IPS DF 4.7 (cell line): Measurements from ENCODE around the gene KAT2A.
A peak's percentile ranks its signal among the peaks of the same experiment; 100 is the strongest.

Experiments used
- DNase-seq: peaks from one replicate; pipeline ENCODE4 v3.0.0-alpha.2; 2013; ENCODE audit warnings: low spot score; ENCODE audit errors: extremely low read depth

Gene KAT2A

DNA sequence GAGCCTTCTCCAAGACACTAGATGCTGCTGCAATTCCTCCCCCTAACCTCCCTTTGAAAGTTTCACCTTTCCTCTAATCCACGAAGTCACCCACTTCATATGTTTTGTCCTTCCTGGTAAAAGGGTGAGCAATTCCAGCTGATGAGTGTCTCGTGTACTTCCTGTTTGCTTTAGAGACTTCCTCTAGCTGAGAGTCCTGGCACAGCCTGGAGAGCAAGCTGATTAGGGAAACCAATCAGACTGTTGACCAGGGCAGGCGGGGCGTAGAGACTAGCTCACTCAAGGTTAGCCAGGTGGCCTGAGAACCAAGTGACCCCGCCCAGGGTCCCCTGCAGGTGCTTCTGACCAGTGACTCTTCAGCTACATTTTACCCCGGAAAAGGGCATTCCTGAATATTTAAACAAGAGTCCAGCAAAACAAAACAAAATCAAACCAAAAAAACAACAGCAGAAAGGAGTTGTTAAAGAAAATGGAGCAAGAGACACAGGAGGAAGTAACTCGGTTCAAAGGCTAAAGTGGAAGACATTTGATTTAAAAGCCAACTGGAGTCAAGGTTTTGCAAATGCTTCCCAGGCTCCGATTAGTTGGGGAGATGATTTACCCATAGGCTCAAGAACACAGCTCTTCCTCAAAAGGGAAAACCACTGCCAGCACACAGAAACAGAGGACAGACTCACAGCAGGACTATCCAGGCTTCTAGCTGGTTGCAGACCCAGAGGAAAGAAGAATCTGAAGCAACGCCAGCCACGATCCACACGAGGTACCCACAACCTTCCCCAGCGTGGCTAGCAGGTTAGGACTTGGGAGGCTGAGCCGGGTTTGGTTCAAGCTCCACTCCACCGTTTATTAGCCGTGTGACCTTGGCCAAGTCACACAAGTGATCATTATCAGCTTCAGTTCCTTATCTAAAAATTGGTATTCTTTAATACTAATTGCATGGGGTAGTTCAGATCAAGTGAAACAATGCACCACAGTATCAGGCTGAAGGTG, 14.8 kb upstream of the KAT2A start:
- DNase-seq = no peak

DNA sequence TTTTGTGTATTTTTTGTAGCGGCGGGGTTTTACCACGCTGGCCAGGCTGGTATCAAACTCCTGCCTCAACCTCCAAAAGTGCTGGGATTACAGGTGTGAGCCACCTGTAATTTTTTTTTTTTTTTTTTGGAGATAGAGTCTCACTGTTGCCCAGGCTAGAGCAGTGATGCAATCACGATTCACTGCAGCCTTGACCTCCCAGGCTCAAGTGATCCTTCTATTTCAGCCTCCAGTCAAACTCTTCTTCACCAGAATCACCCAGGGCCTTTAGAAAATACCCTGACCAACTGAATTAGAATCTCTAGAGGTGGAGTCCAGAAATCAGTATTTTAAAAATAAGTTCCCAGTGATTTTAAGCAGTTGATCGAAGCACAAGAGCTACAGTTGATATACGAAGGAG, 14.0 kb upstream of the KAT2A start:
- no peak for DNase-seq

DNA sequence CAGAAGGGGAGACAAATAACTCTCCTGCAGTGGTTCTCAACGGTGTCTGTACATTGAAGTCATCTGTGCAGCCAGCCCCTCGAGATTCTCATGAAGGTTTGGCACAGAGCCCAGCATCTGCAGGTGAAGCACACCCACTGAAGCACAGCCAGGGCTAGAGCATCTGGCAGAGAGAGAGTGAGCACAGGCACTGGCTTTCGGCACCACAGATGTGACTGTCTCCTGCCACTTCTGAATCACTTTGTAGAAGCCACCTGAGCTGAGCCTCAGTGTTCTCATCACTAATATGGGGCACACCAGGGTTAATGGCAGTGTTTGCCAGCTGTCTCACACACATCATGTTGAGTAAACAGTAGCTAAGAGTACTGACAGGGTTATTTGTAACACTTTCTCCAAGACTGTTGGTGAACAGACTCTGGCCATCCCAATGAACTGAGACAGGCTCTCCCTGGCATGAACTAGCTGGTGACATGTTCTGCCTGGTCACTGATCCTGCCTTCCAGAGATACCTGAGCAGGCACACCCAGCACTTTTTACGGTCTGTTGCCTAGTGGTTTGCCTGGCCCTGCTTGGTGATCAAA, 12.4 kb upstream of the KAT2A start:
- DNase-seq = no peak

GRCh38 chr17:42132941-42133340, 11.8 kb upstream of the KAT2A start:
- DNase-seq = no peak

DNA sequence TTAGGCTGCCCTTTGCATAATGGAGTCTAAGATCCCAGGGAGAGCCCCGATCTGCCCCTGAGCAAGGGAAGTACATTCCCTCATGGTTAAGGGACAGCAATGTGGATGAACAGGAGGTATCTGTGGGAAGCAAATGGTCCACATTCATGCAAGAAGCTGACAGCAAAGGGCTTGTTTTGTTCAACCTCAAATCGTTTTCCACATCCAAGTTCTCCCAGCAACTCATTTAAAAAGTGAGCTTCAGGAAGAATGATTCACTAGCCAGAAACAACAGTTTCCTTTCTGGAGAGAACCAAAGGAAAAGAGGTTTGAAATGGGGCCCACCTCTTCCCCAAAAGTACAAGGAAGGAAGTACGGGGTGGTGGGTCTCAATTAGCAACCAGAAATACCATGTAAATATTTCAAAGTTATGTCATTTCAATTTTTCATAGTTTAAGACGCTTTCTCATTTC, 10.8 kb upstream of the KAT2A start:
- no peak for DNase-seq

DNA sequence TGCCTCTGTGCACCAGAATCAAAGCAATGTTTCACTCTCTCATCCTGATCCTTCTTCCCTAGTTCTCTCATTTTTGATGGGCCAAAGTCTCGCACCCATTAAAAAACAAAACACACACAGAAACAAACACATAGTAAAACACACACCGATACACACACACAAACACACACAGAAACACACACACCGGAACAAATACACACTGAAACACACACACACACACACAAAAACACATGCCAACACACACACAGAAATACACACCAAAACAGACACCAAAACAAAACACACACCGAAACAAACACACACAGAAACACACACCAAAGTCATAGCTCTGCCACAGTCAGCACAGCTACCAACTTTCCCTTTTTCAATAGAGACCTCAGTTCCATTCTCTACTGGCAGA, 10.1 kb upstream of the KAT2A start:
- DNase-seq = no peak

GRCh38 chr17:42130310-42130936, 9.3 kb upstream of the KAT2A start:
- no peak for DNase-seq

GRCh38 chr17:42129109-42129837, 8.1 kb upstream of the KAT2A start:
- no peak for DNase-seq

GRCh38 chr17:42127414-42127813, 6.2 kb upstream of the KAT2A start:
- DNase-seq = no peak

GRCh38 chr17:42126836-42127235, 5.7 kb upstream of the KAT2A start:
- no peak for DNase-seq

DNA sequence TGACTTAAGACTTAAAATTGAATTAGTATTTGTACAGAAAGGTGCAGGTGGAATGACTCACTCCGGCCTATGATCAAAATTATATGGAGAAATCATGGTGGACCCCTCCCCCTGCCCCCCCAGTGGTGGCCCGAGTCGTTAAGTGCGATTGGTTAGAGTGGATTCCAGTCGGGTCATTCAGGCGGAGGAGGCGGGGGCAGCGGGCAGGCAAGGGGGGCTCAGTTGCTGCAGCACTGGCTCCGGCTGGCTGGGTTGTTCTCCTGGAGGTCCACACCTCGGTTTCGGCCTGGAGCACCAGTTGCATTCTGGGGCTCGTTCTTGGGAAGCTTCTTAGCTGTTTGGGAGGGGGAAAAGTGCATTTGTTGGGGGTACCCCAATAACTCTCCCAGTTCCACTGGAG, 4.4 kb upstream of the KAT2A start:
- no peak for DNase-seq

DNA sequence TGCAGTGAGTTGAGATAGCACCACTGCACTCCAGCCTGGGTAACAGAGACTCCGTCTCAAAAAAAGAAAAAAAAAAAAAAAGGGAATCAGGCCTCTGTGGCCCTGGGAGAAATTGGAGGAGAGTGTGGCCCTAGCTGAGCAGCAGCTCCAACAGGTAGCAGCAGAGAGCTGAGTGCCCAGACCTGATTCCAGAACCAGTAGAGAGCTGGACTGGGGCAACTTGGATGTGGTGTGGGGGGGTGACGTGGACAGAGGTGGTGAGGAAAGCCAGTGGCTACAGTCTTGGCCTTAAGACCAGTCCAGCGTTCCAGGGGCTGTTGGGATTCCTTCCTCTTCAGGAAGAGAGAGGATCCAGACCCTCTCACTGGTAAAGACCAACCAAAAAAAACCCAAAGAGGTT, 3.1 kb upstream of the KAT2A start:
- no peak for DNase-seq

DNA sequence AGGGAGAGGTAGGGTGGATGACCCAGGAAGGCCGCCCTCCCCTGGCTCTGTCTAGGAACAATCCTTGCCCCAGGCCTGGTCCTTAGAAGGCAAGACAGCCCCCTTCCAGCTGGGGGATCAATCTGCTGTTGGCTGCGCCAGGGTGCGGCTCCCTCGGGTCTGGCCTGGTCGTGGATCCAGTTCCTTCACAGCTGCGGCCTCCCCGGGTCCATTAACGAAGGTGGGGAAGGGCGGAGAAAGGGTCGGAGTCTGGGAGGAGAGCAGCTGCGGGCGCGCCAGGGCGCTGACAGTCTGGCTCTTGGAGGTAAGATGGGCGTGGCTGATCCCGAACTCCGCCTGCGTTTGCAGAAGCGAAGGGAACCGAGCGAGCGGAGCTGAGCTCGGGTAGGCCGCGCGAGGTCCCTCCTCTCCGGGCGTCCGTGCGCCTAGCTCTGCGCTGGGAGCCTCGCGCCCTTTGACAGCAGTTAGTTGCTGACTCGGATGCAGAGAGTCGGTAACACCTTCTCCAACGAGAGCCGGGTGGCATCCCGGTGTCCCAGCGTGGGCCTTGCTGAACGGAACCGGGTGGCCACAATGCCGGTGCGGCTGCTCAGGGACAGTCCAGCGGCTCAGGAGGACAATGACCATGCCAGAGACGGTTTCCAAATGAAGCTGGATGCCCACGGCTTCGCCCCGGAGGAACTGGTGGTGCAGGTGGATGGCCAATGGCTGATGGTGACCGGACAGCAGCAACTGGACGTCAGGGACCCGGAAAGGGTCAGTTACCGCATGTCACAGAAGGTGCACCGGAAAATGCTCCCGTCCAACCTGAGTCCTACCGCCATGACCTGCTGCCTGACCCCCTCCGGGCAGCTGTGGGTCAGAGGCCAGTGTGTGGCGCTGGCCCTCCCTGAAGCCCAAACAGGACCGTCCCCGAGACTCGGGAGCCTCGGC, 1.5 kb upstream of the KAT2A start, which contains the start of gene HSPB9:
Gene HSPB9, plus strand, starts transcription at position 434 of the 933 bp plus-strand sequence. Its CDS starts 47 bp downstream, at position 481.
- peak; percentile 68 for DNase-seq

DNA sequence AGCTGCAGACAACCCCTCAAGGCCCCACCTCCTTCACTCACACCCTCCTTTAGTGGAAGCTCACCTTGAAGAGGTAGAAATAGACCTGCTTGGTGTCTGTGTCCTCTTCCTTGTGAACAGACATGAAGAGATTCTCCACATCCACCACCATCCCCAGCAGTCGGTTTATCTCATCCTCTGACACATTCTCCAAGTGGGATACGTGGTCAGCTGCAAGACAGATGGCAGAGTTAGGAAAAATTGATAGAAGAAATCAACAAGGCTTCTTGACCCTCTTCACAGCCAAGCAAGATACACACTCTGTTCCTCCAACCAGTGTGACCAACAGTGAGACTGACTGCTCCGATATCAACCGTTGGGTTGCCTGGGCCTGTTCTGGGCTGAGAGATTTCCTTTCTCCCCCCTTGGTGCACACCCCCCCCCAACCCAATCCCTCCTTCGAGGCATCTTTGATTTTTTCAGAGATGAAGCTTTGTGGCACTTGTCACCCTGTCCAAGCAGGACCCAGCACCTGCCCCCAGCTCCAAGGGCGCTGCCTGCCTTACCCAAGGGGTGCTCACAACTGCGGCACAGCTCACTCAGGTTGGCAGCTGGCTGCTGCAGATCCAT, 902 bp downstream of the KAT2A start:
- no peak for DNase-seq

GRCh38 chr17:42119301-42119700, 1.9 kb downstream of the KAT2A start:
- DNase-seq = no peak

DNA sequence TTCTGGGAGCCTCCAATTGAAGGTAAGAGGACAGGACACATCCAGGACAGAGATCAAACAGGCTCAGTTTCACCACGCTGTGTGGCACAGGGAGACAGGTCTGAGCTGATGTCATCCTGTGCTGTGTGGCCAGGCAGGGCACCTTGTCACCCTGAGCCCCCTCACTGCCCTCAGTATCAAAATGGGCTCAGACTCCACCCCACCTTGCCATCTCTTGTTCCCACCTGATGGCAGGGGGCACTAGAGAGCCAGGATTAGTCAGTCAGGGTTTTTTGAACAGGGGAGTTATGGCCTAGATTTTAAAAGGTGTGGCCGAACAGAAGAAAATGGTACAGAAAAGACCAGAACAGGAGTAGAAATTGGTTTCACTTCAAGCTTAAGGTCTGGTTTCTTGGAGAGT, 2.6 kb downstream of the KAT2A start:
- DNase-seq = no peak

- DNase-seq = no peak
Observed at GRCh38 chr17:42118126-42118510, 3.0 kb downstream of the KAT2A start.

GRCh38 chr17:42117397-42118125, 3.6 kb downstream of the KAT2A start:
- no peak for DNase-seq

DNA sequence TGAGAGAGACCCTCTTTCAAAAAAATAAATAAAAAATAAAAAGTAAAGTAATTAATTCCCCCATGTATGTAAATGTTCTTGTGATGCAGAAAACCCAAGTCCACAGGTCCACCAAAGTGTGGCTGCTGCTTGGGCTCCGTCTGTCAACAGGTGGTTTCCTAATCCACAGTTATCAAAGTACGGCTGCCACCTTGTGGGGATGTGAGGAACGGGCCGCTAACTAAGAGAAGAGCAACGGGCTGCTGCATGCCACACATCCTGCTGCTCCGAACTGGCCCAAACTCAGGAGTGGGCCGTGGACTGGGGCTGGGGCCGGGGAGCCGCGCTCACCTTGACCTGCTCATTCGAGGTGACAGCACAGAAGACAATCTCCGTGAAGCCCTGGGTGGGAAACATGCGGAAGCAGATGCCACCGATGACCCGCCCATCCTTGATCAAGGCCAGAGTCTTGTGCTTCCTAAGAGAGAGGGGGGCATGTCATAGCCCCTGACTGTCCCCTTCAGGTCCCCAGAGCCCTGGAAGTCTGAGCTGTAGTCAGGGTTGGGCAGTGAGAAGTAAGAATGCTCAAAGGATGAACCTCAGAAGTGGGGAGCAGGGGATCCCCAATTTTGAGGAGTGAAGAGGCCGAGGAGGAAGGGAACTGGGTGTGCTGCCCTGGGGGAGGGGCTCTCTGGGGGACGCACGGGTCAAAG, 4.3 kb downstream of the KAT2A start:
- peak; percentile 58 for DNase-seq
